NCI-H1436 (cell line): ENCODE results near the gene CNNM3.

Experiments
- DNase-seq: peaks from one replicate; lab custom pipeline; 2025; lab: John Stamatoyannopoulos, UW

CNNM3 gene

GRCh38 chr2:96864343-96865091 lies 48.4 kb downstream of the CNNM3 start:
- no peak for DNase-seq

- DNase-seq: no peak
These were observed 49.6 kb downstream of the CNNM3 start for GRCh38 chr2:96865654-96866053.

GRCh38 chr2:96866149-96866548 lies 50.1 kb downstream of the CNNM3 start:
- DNase-seq: no peak

GRCh38 chr2:96866586-96866985 lies 50.5 kb downstream of the CNNM3 start:
- DNase-seq: no peak

GRCh38 chr2:96866986-96867755 lies 51.1 kb downstream of the CNNM3 start:
- no peak for DNase-seq

GRCh38 chr2:96867756-96868554 lies 51.9 kb downstream of the CNNM3 start:
- no peak for DNase-seq

GRCh38 chr2:96868555-96869280 lies 52.6 kb downstream of the CNNM3 start:
- peak; percentile 72 for DNase-seq

- DNase-seq: no peak
These were observed 53.3 kb downstream of the CNNM3 start for GRCh38 chr2:96869281-96869821.

- DNase-seq: peak; percentile 41
These were observed 54.0 kb downstream of the CNNM3 start, which contains the start of gene SEMA4C for GRCh38 chr2:96869822-96870625. TSS of gene SEMA4C (minus strand) at chr2:96870080. CDS start at chr2:96867886, 2,194 bp downstream.

- no peak for DNase-seq
These were observed 54.7 kb downstream of the CNNM3 start for GRCh38 chr2:96870626-96871255.

GRCh38 chr2:96872591-96873349 lies 56.7 kb downstream of the CNNM3 start:
- DNase-seq: no peak

GRCh38 chr2:96873651-96874096 lies 57.6 kb downstream of the CNNM3 start:
- DNase-seq: no peak

- DNase-seq: peak; percentile 26
These were observed 58.2 kb downstream of the CNNM3 start for GRCh38 chr2:96874198-96874831.

- DNase-seq: no peak
These were observed 59.6 kb downstream of the CNNM3 start for GRCh38 chr2:96875498-96876268.

GRCh38 chr2:96876269-96877041 lies 60.4 kb downstream of the CNNM3 start:
- DNase-seq: no peak

GRCh38 chr2:96877042-96877451 lies 61.0 kb downstream of the CNNM3 start:
- DNase-seq: no peak

- no peak for DNase-seq
These were observed 61.6 kb downstream of the CNNM3 start for GRCh38 chr2:96877631-96878092.
